ENCODE results near the gene ABCF1.

ABCF1 gene

DNA sequence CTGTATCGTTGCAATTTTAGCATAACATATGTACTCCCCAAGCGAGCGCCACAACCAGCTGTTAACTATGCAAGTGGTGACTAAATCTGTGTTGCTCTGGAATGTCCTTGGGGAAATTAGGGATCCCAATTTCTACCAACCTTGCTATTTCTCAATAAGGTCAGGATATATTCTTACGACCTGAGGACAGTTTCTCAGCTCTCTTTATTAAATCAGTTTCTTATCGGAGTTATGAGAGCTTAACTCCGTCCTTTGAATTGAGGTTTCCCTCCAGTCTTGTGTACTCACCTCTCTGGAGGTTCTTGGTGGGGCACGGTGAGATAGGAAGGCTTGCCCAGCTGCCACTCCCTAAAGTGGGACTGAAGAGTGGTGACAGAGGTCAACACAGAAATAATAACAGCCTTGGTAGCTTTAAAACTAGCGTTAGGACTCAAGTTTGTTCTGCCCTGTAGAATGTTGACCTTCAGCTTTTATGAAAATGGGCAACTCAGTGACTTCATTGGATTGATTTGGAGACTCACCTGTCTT is 47.1 kb downstream of the ABCF1 start:
- no peak for DNase-seq (ENCODE audit: low read depth in 3 of 3, low spot score in 1 of 3)

DNA sequence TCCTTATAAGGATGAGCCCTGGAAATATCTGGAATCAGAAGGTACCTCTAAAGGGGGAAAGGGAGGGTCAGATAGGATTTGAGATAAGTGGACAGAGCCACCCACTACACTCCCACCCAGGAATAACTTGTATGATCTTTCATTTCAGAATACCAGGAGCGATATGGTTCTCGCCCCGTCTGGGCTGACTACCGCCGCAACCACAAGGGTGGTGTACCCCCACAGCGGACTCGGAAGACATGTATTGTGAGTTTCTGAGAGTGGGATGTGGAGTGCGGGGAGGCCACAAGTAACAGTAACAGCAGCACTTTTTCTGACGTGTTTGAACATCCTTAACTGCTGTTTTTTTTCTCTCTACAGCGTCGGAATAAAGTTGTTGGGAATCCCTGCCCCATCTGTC is 48.3 kb downstream of the ABCF1 start:
- DNase-seq (ENCODE audit: low read depth in 3 of 3, low spot score in 1 of 3), result no peak

DNA sequence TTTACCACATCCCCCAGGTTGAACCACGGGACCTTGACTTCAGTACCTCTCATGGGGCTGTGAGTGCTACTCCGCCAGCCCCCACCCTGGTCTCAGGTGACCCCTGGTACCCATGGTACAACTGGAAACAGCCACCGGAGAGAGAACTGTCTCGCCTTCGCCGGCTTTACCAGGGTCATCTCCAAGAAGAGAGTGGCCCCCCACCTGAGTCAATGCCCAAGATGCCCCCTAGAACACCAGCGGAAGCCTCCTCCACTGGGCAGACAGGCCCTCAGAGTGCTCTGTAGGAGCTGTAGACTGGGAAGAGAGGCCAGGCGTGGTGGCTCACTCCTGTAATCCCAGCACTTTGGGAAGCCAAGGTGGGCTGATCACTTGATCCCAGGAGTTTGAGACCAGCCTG is 54.3 kb downstream of the ABCF1 start:
- no peak for DNase-seq (ENCODE audit: low read depth in 3 of 3, low spot score in 1 of 3)

DNA sequence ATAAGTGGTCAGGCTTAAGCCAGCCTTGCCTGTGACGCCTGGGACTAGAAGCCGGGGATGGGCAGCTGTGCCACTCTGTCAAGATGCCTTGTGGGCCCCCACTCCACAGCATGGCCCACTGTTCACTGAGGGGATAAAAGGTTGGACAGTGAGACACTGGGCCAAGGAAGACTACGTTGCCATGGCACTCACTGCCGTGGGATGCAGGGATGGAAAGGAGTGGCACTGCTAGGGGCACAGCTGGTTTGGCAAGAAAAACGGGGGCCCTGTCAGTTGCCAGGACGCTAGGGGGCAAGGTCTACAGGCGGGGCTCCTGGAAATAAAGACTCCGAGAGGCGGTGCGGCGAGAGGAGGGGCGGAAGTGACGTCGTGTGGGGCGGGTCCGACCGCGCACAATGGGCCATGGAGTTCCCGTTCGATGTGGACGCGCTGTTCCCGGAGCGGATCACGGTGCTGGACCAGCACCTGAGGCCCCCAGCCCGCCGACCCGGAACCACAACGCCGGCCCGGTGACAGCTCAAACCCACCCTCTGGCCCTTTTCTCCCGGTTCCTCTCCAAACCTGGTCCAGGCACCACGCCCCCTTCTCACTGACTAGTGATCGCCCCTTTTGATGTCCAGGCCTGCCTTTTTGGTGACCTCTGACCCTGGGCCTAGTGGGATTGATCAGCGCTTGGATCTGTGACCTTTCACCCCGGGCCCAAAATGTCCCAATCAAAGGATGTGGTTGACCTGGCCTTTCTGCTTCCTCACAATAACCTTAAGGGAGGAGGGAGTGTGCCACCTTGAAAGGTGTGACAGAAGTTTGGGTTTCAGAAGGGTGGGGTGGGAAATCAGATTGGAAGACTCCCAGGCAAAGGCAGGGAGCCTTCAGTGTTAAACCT is 55.5 kb downstream of the ABCF1 start, which contains the start of gene ATAT1:
TSS of gene ATAT1 (plus strand) at position 391 of the 883 bp plus-strand sequence.
- DNase-seq (ENCODE audit: low read depth in 3 of 3, low spot score in 1 of 3), result peak; percentile 64 to 83 (median 72)

DNA sequence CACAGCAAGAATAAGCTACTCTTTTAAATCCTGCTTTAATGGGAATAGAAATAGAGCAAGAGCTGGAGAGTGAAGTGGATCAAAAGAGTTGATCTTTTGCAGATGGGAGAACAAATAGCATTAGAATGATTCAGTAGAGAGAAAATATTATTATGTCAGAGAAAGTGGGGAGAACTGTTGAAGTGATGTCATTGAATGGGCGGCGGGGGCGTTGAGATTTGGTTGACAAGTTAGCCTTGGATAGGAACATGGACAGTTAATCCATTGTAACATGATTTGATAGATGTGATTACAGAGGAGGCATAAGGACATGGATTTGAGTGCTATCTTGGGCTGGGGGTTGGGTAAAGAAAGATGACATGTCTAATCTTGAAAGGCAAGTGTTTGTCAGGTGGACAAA is 64.6 kb downstream of the ABCF1 start:
- no peak for DNase-seq (ENCODE audit: low read depth in 3 of 3, low spot score in 1 of 3)

DNA sequence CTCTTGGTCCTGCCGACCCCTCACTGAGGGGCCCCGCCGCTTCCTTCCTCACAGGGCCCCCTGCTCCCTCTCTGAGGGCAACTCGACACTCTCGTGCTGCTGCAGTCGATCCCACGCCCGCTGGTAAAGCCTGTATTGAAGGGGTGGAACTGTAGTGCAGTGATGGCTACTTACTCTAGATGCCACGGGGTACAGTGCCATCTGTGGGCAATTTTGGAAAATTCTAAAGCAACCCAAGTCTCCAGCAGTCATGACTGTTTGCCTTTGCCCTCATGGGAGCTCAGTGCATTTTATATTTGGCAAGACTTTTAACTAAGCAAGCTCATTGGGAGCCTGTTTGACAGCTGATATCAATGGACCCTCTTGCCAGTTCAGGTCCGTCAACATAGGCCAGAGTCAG is 69.2 kb downstream of the ABCF1 start:
- DNase-seq (ENCODE audit: low read depth in 3 of 3, low spot score in 1 of 3), result no peak

DNA sequence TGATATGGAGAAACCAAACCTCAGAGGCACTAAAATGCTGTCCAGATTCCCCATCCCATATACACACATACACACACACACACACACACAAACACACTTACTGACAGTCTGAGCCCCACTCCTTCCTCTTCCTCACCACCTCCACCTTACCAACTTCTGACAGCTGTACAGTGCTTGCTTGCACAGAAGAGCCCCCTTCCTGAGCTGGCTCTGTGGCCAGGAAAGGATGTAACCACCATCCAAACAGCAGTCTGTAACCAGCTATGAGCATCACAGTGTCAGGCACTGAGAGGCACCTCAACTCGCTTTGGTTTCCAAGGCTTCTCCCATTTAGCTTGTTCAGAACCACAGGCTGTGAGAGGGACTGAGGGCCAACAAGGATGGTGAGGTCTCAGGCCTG is 69.8 kb downstream of the ABCF1 start:
- no peak for DNase-seq (ENCODE audit: low read depth in 3 of 3, low spot score in 1 of 3)
